Fibroblast of mammary gland (primary cell): Measurements from ENCODE around the gene TRPV2.

Experiments used
- DNase-seq: peaks from one replicate; pipeline ENCODE4 v3.0.0-alpha.2; 2010; ENCODE audit warnings: low read depth
- H3K4me3 ChIP-seq: 2 replicates; pipeline ENCODE4 v1.5.1; 2011; ENCODE audit warnings: low read depth, mild to moderate bottlenecking, low read length, moderate library complexity; ENCODE audit not compliant: control insufficient read depth
- CTCF ChIP-seq: conservative IDR thresholded peaks from 2 replicates; pipeline ENCODE4 v1.5.1; 2011; ENCODE audit warnings: low read depth, low read length, inconsistent platforms; ENCODE audit not compliant: control insufficient read depth, insufficient read depth

TRPV2 gene

GRCh38 chr17:16472539-16472938 is 57.2 kb downstream of the TRPV2 start:
- DNase-seq: no peak
- TF ChIP-seq CTCF: no peak

GRCh38 chr17:16473044-16474011 is 58.0 kb downstream of the TRPV2 start:
- TF ChIP-seq CTCF: no peak
- DNase-seq: no peak
- no peak overlapping the region for H3K4me3 ChIP-seq

More at GRCh38 chr17:16472539-16472938, 57.2 kb downstream of the TRPV2 start:
- H3K4me3 ChIP-seq: no peak overlapping the region

- no peak for DNase-seq
- TF ChIP-seq CTCF: no peak
- H3K4me3 ChIP-seq: no peak overlapping the region
Observed at GRCh38 chr17:16474012-16474725, 58.8 kb downstream of the TRPV2 start.

GRCh38 chr17:16475179-16475704 is 59.9 kb downstream of the TRPV2 start:
- no peak for DNase-seq
- H3K4me3 ChIP-seq: no peak overlapping the region
- no peak for TF ChIP-seq CTCF

GRCh38 chr17:16477255-16477654 is 61.9 kb downstream of the TRPV2 start:
- H3K4me3 ChIP-seq: no peak overlapping the region
- TF ChIP-seq CTCF: no peak
- DNase-seq: peak; percentile 91

- no peak overlapping the region for H3K4me3 ChIP-seq
- DNase-seq: no peak
- TF ChIP-seq CTCF: no peak
Observed at GRCh38 chr17:16477666-16478065, 62.3 kb downstream of the TRPV2 start.
